Hypothalamus (tissue), 51 donors: Measurements from ENCODE around the gene KCNMA1.

ENCODE experiments used
- DNase-seq, 51 donors: peaks; one replicate each; lab custom pipeline; 2025; lab: John Stamatoyannopoulos, UW

KCNMA1 gene

DNA sequence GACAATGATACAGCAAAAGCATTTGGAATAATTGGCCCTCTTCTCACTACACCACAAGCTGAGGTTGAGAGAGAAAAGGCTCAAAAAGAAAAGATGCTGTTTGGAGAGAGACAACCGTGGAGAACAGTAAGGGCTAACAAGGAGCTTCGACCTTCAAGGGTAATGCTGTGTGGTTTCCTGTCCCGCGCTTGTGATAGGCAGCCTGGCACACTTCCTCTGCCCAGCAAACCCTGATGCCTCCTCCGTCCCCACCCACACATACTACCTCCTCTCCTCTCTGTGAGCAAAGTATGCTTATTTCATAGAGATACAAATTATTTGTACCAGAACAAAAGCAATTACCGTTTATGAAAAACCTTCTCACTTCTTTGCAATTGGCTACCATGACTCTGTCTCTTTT is 755.4 kb downstream of the KCNMA1 start:
- DNase-seq = peak in 9 of 51 donors; percentile 5 to 44 (median 8)

DNA sequence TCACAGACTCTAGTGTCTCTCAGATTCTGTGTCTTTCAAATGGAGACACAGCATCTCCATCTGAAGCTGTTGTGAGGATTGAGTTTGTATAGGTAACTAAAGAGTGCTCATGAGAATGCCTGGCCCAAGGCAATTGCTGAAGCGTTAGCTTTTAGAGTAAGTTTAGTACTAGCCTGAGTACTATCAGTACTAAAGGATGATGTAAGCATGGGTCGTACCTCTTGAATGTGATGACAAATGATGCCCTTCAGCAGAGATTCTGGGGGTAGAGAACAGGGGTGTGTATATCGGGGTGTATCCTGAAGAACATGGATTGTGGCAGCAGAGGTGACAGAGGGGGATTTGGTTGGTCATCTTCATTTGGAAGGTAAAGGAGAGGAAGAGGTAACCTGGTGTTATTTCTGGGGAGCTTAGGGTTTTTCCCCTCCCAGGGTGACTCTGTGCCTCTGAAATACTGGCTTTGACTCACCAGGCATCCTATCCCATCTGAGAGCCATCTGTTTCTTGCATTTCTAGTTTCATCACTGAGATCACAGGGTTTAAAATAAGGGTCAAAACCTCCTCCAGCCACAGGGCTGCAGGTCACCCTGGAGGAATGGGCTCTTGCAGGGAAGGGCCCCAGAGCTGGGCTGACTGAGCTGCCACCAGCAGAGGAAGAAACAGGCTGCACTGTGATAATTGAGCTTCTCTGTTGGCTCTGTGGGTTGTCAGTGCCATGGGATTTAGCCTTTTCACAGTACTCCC is 756.0 kb downstream of the KCNMA1 start:
- DNase-seq = no peak

DNA sequence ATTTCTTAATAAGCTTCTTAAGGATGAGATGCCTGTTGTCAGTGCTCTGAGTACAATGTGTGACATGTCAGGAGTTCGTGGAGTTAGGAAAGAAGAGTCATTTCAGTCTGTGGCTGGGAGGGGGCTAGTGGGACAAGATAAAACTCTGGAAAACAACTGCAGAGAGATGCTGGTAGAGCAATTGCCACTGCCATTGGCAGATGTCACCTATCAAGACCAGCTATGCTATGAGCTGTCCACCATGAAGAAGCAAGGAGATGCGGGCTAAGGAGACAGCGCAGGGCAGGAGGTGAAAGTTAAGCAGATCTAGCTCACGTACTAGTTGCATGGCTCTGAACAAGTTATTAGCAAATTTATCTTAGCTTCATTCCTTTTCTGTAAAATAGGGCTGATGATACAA is 756.7 kb downstream of the KCNMA1 start:
- DNase-seq = no peak

DNA sequence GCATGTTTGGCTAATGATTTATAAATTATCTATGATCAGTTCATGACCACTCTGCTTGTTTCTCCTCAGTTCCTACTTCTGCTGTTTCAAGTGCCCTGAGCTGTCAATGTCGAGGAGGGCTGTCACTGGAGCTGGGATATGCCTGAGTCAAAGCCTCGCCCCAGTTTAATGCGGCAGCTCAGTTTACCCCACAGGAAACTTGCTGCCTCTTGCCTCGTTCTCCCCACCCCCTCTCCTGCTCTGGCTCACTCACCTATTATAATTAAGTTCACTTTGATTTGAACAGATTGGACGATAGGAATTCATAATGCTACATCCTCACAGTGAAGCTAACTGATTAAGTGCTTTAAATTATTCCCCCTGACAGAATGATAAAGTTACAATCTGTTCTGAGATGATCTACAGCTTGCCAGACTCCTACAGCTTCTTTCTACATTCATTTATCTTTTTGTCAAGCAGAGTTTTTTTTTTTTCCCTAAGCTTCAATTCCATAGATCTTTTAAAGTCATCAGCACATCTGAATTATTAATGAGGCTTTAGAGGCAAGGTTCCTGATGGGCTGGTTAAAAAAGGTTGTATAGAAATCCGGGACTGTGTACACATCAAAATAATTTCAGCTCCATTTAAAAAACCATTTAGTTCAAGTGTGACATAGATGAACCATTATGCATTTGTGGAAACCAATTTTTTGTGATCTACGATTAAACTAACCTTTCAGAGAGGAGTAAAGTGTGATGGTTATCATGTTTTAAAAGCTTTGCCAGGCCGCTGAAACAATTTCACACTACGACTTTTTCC is 758.3 kb downstream of the KCNMA1 start:
- no peak for DNase-seq

DNA sequence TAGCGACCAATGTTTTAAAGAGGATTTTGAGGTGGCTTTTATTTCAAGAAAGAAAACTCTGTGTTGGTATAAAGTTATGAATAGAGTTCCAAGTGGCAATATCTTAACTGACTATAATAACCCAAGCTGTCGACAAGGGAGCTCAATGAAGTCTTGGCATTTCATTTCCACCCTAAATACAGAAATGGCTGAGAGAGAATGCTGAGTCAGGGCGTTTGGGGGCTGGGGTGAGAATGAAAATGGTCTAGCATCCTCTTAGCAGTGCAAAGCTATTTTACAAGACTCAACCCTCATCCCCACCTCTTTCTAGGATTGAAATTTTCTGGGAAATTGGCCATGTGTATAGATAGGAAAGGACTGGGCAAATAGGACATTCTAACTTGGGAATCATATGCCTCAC is 759.1 kb downstream of the KCNMA1 start:
- no peak for DNase-seq

DNA sequence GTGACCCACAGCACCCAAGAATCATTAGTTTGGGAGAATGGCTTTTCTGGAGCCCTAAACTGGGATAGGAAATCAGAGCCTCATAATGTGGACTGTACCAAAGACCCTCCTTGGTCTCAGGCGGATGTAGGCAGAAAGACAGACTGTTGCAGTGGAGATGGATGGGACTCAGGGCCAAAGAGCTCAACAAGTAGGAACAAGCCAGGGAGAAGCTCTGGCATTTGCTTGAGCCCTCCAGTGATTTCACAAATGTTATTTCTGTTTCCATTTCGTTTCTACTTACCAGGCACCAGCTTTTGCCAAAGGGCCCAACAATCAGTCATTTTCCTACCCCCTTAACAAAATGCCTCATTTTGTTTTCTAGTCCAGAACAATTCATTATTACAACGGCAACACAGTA is 762.7 kb downstream of the KCNMA1 start:
- DNase-seq = no peak

DNA sequence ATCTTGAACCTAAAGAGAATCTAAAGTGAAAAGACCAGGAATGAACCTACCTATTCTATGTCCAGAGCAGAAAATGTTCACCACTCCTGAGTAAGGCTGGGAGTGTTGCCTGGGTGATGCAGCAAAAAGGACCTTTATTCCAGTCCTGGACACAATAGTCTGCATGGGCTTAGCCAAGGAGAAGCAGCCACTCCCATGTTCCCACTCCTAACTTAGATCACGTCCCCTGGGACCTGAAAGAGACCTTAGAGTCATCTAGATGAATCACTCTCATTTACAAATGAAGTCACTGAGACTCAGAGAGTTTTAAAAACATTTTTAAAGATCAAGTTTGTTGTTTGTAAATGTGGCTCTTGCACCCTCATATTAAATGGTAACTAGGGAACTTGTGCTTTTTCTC is 763.4 kb downstream of the KCNMA1 start:
- peak in 2 of 51 donors; percentile 9 to 32 for DNase-seq

DNA sequence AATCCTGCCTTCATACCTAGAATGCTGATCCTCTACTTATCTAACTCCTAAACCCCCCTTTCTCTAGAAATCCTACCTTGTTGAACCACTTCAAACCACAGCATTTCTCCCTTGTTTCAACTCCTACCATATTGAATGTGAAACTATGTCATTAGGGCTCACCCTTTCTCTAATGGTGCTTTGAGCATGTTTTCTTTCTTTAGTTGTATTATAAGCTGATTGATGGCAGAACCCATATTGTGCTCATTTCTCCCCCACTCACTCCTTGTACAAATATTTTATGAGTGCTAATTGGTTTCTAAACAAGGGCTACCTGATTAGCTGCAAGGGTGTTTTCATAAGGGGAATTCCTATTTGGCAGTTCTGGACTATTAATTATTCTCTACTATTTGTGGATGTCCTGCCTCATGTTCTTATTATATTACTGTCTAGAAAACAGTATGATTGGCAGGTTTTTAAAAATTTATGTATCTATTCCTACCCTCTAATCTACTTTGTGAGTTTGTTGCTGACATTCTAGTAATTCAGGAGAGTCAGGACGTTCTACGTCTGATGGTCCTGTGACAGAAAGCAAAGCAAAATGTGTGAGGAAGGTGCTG is 765.8 kb downstream of the KCNMA1 start:
- DNase-seq = no peak

DNA sequence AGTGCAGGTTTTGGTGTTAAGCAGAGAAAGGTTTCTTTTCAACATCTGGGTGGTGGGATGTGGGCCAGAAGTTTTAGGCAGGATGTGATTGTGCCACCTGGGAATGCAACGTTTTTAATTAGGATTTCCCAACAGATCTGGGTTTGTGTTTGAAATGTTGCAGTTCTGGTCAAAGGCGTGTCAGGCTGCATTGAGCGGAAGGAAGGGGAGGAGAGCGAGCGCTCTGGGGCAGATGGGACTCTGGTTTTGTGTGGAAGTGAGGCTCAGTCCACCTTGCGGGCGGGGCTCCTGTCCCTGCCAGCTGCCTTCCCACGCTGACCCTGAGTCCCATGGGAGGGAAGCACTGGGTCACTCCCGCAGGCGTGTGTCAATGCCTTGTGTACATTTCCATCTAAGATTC is 767.7 kb downstream of the KCNMA1 start:
- no peak for DNase-seq

DNA sequence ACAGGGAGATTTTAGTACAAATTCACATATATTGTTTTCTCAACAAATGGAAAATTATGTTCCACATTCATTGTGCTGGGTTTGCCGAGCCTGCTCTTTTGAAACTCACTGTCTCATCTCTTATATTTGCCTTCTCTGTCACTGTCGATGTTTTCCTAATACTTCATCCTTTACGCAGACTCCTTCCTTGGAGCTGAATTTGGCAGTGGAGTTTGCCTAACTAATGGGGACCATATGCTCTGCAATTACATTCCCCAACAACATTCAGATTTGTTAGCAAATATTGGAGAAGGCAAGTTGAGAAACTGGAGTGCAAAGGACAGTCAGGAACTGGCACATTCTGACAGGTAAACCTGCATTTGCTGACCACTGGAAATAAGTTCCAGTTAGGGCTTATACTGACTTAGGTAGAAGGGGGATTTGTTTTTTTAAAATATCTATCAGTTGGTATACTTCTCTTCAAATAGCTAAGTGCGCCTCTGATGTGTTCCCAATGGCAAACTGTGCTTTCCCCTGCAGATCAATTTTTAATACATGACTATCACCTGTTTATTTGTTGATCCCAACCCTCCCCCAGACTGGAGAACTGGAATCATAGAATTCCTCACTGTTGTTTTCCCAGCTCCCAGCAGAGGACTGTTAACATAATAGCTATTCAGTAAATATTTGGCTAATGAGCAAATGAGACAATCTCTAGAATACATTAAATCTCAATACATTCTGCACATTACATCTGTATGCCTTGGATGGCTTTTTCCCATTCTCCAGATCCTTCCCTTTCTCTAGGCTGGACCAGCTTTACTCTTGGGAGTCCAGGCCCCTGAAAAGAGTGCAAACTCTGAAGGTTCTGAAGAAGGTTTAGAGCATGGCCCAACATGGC is 769.3 kb downstream of the KCNMA1 start:
- no peak for DNase-seq

DNA sequence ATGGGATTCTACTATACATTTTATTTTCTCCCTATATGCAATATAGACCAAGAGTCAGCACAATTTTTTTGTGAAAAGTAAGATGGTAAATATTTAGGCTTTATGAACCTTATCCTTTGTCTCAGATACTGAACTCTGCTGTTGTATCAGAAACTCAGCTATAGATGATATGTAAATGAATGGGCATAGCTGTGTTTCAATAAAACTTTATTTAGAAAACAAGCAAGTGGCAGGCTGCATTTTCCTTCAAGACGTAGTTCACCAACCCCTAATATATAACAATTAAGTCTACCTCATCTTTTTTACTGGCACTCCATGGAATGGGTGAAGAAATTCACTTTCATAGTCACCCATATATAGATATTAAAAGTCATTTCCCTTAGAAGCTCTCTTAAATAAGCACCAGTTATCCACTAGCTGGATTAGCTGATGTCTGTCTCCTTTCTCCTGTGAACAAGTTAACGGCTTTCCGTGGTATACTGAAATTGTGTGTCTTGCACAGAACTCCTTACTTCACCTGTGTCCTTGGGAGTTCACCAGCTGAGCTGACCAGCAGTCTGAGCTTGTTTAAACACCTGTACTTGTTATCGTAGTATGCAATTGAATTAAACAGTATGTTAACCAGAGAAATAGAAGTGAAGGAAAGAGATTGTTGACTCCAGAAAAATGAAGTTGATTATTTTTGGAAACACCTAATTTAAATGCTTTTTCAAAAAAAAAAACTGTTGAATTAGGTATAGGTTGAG is 770.6 kb downstream of the KCNMA1 start:
- no peak for DNase-seq

DNA sequence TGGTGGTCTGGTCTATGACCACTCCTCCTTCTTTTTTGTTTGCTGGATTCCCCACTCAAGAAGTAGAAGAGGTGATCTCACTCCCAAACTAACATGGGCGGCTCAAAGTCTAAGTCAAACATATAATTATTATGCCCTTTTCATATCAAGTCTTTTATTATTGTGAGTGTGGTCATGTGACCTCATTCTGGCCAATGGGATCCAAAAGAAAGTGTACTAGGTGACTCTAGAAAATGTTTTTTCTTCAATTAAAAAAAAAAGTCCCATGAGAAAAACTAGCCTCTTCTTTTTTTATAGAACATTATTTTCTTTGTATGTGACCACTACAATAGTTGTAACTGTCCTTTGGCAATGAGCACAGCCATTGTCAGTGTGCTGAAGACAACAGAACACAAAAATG is 772.7 kb downstream of the KCNMA1 start:
- no peak for DNase-seq

DNA sequence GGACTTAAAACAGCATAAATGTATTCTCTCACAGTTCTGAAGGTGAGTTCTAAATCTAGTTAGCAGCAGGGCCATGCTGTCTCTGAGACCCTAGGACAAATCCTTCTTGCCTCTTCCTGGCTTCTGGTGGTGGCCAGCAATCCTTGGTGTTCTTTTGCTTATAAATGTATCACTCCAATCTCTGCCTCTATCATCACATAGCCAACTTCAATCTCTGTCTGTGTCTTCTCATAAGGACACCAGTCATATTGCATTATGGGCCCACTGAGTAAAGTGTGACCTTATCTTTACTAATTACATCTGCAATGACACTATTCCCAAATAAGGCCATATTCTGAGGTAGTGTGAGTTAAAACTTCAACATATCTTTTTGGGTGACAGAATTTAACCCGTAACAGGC is 778.9 kb downstream of the KCNMA1 start:
- no peak for DNase-seq

DNA sequence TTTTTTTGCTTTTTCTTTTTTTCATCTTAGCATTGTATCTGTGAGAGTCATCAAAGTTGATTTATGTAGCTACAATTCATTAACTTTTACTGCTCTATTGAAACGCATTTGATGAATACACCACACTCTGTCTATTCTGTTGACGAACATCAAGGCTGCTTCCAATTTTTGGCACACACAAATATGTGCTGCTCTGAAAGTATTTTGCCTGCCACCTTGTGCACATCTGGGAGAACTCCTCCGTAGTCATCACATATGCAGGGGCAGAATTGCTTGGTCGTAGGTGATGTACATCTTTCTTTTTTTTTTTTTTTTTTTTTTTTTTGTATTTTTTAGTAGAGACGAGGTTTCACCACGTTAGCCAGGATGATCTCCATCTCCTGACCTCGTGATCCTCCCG is 796.8 kb downstream of the KCNMA1 start:
- no peak for DNase-seq

DNA sequence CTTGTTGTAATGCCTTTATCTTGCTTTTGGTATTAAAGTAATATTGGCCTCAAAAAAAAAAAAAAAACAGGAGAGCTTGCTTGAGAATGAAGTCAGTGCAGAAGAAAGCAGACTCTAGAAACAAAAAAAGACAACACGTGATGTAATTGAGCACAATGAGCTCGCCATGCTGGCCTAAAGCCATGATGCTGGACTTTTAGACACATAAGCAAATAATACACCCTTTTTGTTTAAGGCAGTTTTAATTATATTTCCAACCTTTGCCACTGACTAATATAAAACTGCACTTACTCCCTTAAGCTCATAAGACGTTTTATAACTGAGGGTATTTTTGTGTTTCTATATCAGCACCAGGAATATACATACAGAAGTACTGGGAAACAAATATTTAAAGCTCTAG is 798.3 kb downstream of the KCNMA1 start:
- DNase-seq = no peak

DNA sequence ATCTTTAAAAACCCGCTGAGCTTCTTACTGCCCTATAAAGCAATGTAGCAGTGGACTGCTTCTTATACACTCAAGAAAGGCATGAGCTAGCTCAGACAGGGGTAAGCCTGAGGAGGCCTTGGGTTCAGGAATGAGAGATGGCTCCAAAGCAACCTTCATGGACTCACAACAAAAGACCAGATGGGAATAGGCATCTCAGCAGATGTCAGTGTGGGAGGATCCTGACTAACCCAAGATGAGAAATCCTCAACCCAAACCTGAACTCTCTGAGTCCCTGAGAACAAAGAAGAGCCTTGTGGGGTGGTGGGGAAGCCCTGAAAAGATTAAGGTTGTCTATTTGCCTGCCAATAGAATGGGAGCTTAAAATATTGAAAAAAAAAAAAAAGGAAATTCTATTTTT is 807.4 kb downstream of the KCNMA1 start:
- no peak for DNase-seq

DNA sequence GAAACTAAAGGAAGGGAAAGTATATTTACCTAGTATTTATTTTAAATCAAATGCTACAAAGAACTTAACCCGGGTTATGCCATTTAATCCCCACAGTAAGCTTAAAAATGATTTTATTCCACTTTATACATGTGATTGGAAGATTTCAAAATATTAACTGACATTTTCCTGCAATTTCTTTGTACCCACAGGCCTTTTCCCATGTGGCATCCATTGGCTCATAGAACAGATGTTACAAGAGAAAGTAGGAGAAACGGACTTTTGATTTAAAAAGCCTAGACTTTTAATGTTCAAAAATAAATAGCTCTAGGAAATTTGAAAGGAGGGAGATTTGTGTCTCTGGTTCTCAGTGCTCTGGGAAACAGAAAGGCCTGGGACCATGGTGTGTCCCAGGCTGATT is 807.9 kb downstream of the KCNMA1 start:
- DNase-seq = no peak
